MM.1S (cell line): Measurements from ENCODE around the gene PTGDR2.

Experiments
- DNase-seq: peaks from one replicate; pipeline ENCODE4 v3.0.0-alpha.2; 2015
- H2AFZ ChIP-seq: fragments of 300-600 bp; sonication (generic); 2 replicates; pipeline ENCODE4 v1.6.0; 2016; ENCODE audit warnings: antibody characterized with exemption, low read length
- H3F3A ChIP-seq: fragments of 300-600 bp; sonication (generic); 2 replicates; pipeline ENCODE4 v1.6.1; 2016; ENCODE audit warnings: mild to moderate bottlenecking, antibody characterized with exemption, low read length, moderate library complexity, mixed read lengths; ENCODE audit not compliant: insufficient read depth
- H3K27ac ChIP-seq: fragments of 300-600 bp; sonication (generic); 2 replicates; pipeline ENCODE4 v1.5.1; 2016; ENCODE audit warnings: mild to moderate bottlenecking, low read length
- H3K27me3 ChIP-seq: fragments of 300-600 bp; sonication (generic); replicated peaks from 2 replicates; pipeline ENCODE4 v1.6.0; 2016; ENCODE audit warnings: low read length; ENCODE audit not compliant: insufficient read depth
- H3K36me3 ChIP-seq: fragments of 300-600 bp; sonication (generic); replicated peaks from 2 replicates; pipeline ENCODE4 v1.6.1; 2016; ENCODE audit warnings: mild to moderate bottlenecking, low read length, mixed read lengths; ENCODE audit not compliant: insufficient read depth
- H3K4me1 ChIP-seq: fragments of 300-600 bp; sonication (generic); 2 replicates; pipeline ENCODE4 v1.6.1; 2016; ENCODE audit warnings: low read length, mixed read lengths
- H3K4me2 ChIP-seq: fragments of 300-600 bp; sonication (generic); 2 replicates; pipeline ENCODE4 v1.6.0; 2016; ENCODE audit warnings: low read depth, low read length
- H3K4me3 ChIP-seq: fragments of 300-600 bp; sonication (generic); 2 replicates; pipeline ENCODE4 v1.5.1; 2016; ENCODE audit warnings: low read length, mixed read lengths
- H3K79me2 ChIP-seq: fragments of 300-600 bp; sonication (generic); 2 replicates; pipeline ENCODE4 v1.6.1; 2016; ENCODE audit warnings: mixed run types, low read length, mixed read lengths
- H3K9ac ChIP-seq: fragments of 300-600 bp; sonication (generic); 2 replicates; pipeline ENCODE4 v1.6.1; 2016; ENCODE audit warnings: low read length, mixed read lengths
- H3K9me2 ChIP-seq: fragments of 300-600 bp; sonication (generic); replicated peaks from 2 replicates; pipeline ENCODE4 v1.6.1; 2016; ENCODE audit warnings: mild to moderate bottlenecking, low read length, mixed read lengths; ENCODE audit not compliant: insufficient read depth
- H3K9me3 ChIP-seq: fragments of 300-600 bp; sonication (generic); replicated peaks from 2 replicates; pipeline ENCODE4 v1.6.1; 2016; ENCODE audit warnings: mild to moderate bottlenecking, low read length, mixed read lengths; ENCODE audit not compliant: insufficient read depth
- H4K20me1 ChIP-seq: fragments of 300-600 bp; sonication (generic); 2 replicates; pipeline ENCODE4 v1.6.1; 2016; ENCODE audit warnings: mild to moderate bottlenecking, low read length, moderate library complexity, mixed read lengths; ENCODE audit not compliant: insufficient read depth
- EZH2 ChIP-seq: fragments of 300-600 bp; sonication (generic); optimal IDR thresholded peaks from 2 replicates; pipeline ENCODE3; 2017; ENCODE audit warnings: low read depth, mild to moderate bottlenecking, antibody characterized with exemption, low read length, mixed read lengths
- EZH2phosphoT487 ChIP-seq: fragments of 300-600 bp; sonication (generic); IDR thresholded peaks from 2 replicates; pipeline ENCODE4 v1.6.1; 2018; ENCODE audit warnings: antibody characterized with exemption, low read length
- TF ChIP-seq, protein P1 (sequence below): fragments of 300-600 bp; sonication (generic); IDR thresholded peaks from 2 replicates; pipeline ENCODE4 v1.5.1; 2016; ENCODE audit warnings: antibody characterized with exemption, low read length, mixed read lengths

Gene PTGDR2

DNA sequence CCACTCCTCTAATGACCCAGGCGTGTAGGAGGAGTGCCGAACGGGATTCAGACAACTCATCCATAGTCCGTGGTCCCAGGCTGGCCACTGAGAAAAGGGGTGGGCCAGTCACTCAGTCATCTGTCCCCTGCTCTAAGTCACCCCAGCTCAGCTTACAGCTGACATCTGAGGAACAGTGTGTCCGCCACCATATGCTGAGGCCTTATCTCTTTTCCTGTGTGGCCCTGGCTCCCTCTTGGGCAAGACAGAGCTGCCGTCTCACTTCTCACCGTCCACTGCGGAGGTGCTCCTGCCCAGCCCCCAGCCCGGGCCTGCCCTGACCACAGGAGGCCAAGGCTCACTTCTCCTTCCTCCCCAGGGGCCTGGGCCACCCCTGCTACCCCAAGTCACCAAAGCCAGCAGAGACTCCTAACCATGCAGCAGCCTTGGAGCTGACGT is 7.0 kb downstream of the PTGDR2 start:
- TF ChIP-seq EZH2 = no peak
- no peak for TF ChIP-seq EZH2phosphoT487
- TF ChIP-seq, protein P1, sequence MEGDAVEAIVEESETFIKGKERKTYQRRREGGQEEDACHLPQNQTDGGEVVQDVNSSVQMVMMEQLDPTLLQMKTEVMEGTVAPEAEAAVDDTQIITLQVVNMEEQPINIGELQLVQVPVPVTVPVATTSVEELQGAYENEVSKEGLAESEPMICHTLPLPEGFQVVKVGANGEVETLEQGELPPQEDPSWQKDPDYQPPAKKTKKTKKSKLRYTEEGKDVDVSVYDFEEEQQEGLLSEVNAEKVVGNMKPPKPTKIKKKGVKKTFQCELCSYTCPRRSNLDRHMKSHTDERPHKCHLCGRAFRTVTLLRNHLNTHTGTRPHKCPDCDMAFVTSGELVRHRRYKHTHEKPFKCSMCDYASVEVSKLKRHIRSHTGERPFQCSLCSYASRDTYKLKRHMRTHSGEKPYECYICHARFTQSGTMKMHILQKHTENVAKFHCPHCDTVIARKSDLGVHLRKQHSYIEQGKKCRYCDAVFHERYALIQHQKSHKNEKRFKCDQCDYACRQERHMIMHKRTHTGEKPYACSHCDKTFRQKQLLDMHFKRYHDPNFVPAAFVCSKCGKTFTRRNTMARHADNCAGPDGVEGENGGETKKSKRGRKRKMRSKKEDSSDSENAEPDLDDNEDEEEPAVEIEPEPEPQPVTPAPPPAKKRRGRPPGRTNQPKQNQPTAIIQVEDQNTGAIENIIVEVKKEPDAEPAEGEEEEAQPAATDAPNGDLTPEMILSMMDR = no peak
- Histone ChIP-seq H3F3A (peaks cover 27% of the 10 kb centered on the region), H3K36me3 (peaks cover 44% of the 10 kb centered on the region), H3K27ac (no peak overlapping the region), H3K9me2 (no peaks in the 10 kb centered on the region), H3K4me1 (peaks cover 10% of the 10 kb centered on the region; the same call in 1 of the 2 replicates), H3K27me3 (no peaks in the 10 kb centered on the region), H3K79me2 (peaks cover 62% of the 10 kb centered on the region), H3K9me3 (no peaks in the 10 kb centered on the region), H3K9ac (no peak overlapping the region), H3K4me2 (no peak overlapping the region), H2AFZ (no peak overlapping the region), H4K20me1 (no peaks in the 10 kb centered on the region), H3K4me3 (no peak overlapping the region)
- no peak for DNase-seq

DNA sequence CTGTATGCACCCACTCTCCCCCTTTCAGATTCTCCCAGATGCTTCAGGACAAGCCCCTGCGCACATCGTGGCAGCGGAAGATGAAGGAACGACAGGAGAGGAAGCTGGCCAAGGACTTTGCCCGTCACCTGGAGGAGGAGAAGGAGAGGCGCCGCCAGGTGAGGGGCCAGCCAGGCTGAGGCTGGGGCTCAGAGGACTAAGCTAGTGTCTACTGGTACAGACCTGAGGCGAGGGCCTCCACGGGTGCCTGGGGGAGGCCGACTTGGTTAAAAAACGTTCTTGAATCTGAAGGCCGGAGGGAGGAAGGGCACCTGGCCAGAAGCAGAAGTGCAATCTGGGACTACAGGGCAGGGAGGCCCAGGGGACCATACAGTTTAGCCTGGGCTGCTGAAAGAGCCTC is 7.9 kb downstream of the PTGDR2 start:
- Histone ChIP-seq H3F3A (peaks cover 22% of the 10 kb centered on the region), H3K27me3 (no peaks in the 10 kb centered on the region), H3K4me3 (no peak overlapping the region), H3K27ac (no peak overlapping the region), H3K9ac (no peak overlapping the region), H3K79me2 (peaks cover 70% of the 10 kb centered on the region), H3K9me2 (no peaks in the 10 kb centered on the region), H3K4me1 (peaks cover 10% of the 10 kb centered on the region; the same call in 1 of the 2 replicates), H2AFZ (no peak overlapping the region), H3K4me2 (no peak overlapping the region), H3K9me3 (no peaks in the 10 kb centered on the region), H3K36me3 (peaks cover 44% of the 10 kb centered on the region), H4K20me1 (no peaks in the 10 kb centered on the region)
- TF ChIP-seq, protein P1 = no peak
- TF ChIP-seq EZH2phosphoT487 (no peak), EZH2 (no peak)
- no peak for DNase-seq

DNA sequence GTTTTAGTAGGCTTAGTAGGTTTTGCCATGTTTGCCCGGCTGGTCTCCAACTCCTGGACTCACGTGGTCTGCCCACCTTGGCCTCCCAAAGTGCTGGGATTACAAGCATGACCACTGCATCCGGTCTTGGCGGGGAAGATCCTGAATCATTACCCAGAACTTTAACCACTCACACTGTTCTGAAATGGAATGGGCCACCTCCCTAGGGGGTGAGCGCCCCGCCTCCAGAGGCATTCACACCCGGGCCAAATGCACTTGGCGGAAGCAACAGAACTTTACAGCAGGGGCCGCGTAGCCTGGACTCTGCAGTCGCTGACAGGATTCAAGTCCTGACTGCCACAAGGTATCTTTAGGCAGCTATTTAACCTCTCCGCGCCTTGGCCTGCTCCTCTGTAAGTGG is 8.5 kb downstream of the PTGDR2 start:
- Histone ChIP-seq H3K27me3 (no peaks in the 10 kb centered on the region), H3K36me3 (peaks cover 44% of the 10 kb centered on the region), H3K9me3 (no peaks in the 10 kb centered on the region), H3F3A (peaks cover 18% of the 10 kb centered on the region), H4K20me1 (no peaks in the 10 kb centered on the region), H3K9me2 (no peaks in the 10 kb centered on the region), H3K27ac (no peak overlapping the region), H3K9ac (no peak overlapping the region), H3K4me3 (no peak overlapping the region), H2AFZ (no peak overlapping the region), H3K79me2 (peaks cover 76% of the 10 kb centered on the region), H3K4me2 (no peak overlapping the region), H3K4me1 (peaks cover 10% of the 10 kb centered on the region; the same call in 1 of the 2 replicates)
- no peak for DNase-seq
- TF ChIP-seq EZH2 (no peak), EZH2phosphoT487 (no peak)
- TF ChIP-seq, protein P1 = no peak
